Natural killer cell (primary cell): Measurements from ENCODE around the gene ANKLE2. TPM values are rescaled to one million over a fixed set of nuclear protein-coding genes. Genes with fewer than 3 reads are reported as not detected.
A peak's percentile ranks its signal among the peaks of the same experiment; 100 is the strongest.

Source experiments
- ATAC-seq, 3 donors: fragments of 150-1000 bp in 2 of 3; fragments of 200-7000 bp in 1 of 3; cut with Tn5 transposase; 1 replicate in 1 of 3; 2 replicates in 2 of 3; pipeline ENCODE4 v1.10.0; 2021; ENCODE audit warnings: mild to moderate bottlenecking in 2 of 3, moderate library complexity in 2 of 3
- DNase-seq, 2 donors: peaks; one replicate each; pipeline versions ENCODE4 v3.0.0 to v3.0.0-alpha.2; 2013 to 2021; ENCODE audit warnings: mixed read lengths in 1 of 2
- H3K27ac ChIP-seq: one replicate; pipeline ENCODE4 v1.5.1; 2013; ENCODE audit warnings: mild to moderate bottlenecking, low read length
- H3K27me3 ChIP-seq: one replicate; pipeline ENCODE4 v1.6.1; 2013; ENCODE audit warnings: low read length; ENCODE audit not compliant: control insufficient read depth, insufficient read depth
- H3K36me3 ChIP-seq: one replicate; pipeline ENCODE4 v1.6.1; 2013; ENCODE audit warnings: low read length; ENCODE audit not compliant: control insufficient read depth, insufficient read depth
- H3K4me1 ChIP-seq: one replicate; pipeline ENCODE4 v1.6.1; 2013; ENCODE audit warnings: low read length; ENCODE audit not compliant: control insufficient read depth, insufficient read depth
- H3K4me3 ChIP-seq: one replicate; pipeline ENCODE4 v1.5.1; 2013; ENCODE audit warnings: low read length
- H3K9me3 ChIP-seq: one replicate; pipeline ENCODE4 v1.6.1; 2013; ENCODE audit warnings: low read length; ENCODE audit not compliant: control insufficient read depth, insufficient read depth
- H3K27ac Mint-ChIP-seq, 2 donors: one replicate each; pipeline ENCODE4 v1.8.0; 2022; ENCODE audit warnings: mild to moderate bottlenecking in 2 of 2, mixed read lengths in 2 of 2, moderate library complexity in 1 of 2
- H3K27me3 Mint-ChIP-seq, 2 donors: one replicate each; pipeline ENCODE4 v1.8.0; 2022; ENCODE audit warnings: low read depth in 2 of 2, mixed read lengths in 2 of 2
- H3K36me3 Mint-ChIP-seq: one replicate; pipeline ENCODE4 v1.8.0; 2022; ENCODE audit warnings: mixed read lengths
- H3K4me1 Mint-ChIP-seq, 2 donors: one replicate each; pipeline ENCODE4 v1.8.0; 2022; ENCODE audit warnings: mixed read lengths in 2 of 2
- H3K4me3 Mint-ChIP-seq: one replicate; pipeline ENCODE4 v1.8.0; 2022; ENCODE audit warnings: mild to moderate bottlenecking, moderate library complexity, mixed read lengths
- H3K9me3 Mint-ChIP-seq, 2 donors: one replicate each; pipeline ENCODE4 v1.8.0; 2022; ENCODE audit warnings: mixed read lengths in 2 of 2
- CTCF ChIP-seq: fragments of 200-600 bp; IDR thresholded peaks from one replicate; pipeline ENCODE4 v1.8.0; 2022; ENCODE audit warnings: antibody characterized with exemption
- WGBS: methylation state at CpG from one replicate; pipeline ENCODE4 v1.1.7; 2013; ENCODE audit warnings: missing lambda C conversion rate; ENCODE audit not compliant: insufficient coverage; 5-methylcytosine and 5-hydroxymethylcytosine counted together
- intact Hi-C: fragments of 100-400 bp; cut with micrococcal nuclease; formaldehyde crosslinking; loops from one replicate; pipeline ENCODE4 v1.14.2; 2022
- total RNA-seq, 4 donors: library from RNA; stranded (reverse); fragments of 120-200 nt in 1 of 4; gene quantifications; one replicate each; pipeline versions ENCODE4 v1.2.3 to v1.2.4, GENCODE V29; 2013 to 2022

Gene ANKLE2
- total RNA-seq, 3 donors from 2014 or later (not counting 1 experiment from before 2014, with no cell fraction given) = 67.3 to 86.4 (median 84.6) TPM

GRCh38 chr12:132740652-132741051 is 21.0 kb downstream of the ANKLE2 start:
- H3K27ac ChIP-seq = no peak overlapping the region
- H3K9me3 Mint-ChIP-seq = peaks cover 2 to 3% of the 10 kb centered on the region in 2 donors
- no peak overlapping the region for H3K4me3 Mint-ChIP-seq
- H3K36me3 ChIP-seq = peaks cover 77% of the 10 kb centered on the region
- intact Hi-C loops = no loop called here
- no peaks in the 10 kb centered on the region for H3K4me1 ChIP-seq
- H3K27me3 ChIP-seq = no peaks in the 10 kb centered on the region
- H3K4me3 ChIP-seq = no peak overlapping the region
- peaks cover 7% of the 10 kb centered on the region for H3K36me3 Mint-ChIP-seq
- DNase-seq = no peak
- H3K27me3 Mint-ChIP-seq = no peaks in the 10 kb centered on the region
- H3K27ac Mint-ChIP-seq = peak overlapping the region in 1 of 2 donors; percentile 33
- TF ChIP-seq CTCF = no peak
- H3K4me1 Mint-ChIP-seq = peaks cover 9 to 22% of the 10 kb centered on the region in 2 donors
- WGBS = 98% methylated on average over 11 of the region's 11 CpGs
- H3K9me3 ChIP-seq = no peaks in the 10 kb centered on the region
- no peak for ATAC-seq

- Mint-ChIP-seq H3K9me3 (peaks cover 2 to 3% of the 10 kb centered on the region in 2 donors), H3K4me3 (no peak overlapping the region), H3K36me3 (peaks cover 7% of the 10 kb centered on the region), H3K4me1 (peaks cover 9 to 22% of the 10 kb centered on the region in 2 donors), H3K27me3 (no peaks in the 10 kb centered on the region), H3K27ac (peak overlapping the region in 1 of 2 donors; percentile 33)
- intact Hi-C loops = no loop called here
- DNase-seq = no peak
- ATAC-seq = no peak
- Histone ChIP-seq H3K36me3 (peaks cover 77% of the 10 kb centered on the region), H3K27me3 (no peaks in the 10 kb centered on the region), H3K9me3 (no peaks in the 10 kb centered on the region), H3K27ac (no peak overlapping the region), H3K4me1 (no peaks in the 10 kb centered on the region), H3K4me3 (no peak overlapping the region)
- TF ChIP-seq CTCF = no peak
- 96% methylated on average over 6 of the region's 6 CpGs for WGBS
Observed at GRCh38 chr12:132740313-132740646, 21.4 kb downstream of the ANKLE2 start.

- H3K9me3 ChIP-seq = no peaks in the 10 kb centered on the region
- peaks cover 9 to 22% of the 10 kb centered on the region in 2 donors for H3K4me1 Mint-ChIP-seq
- peaks cover 78% of the 10 kb centered on the region for H3K36me3 ChIP-seq
- H3K9me3 Mint-ChIP-seq = peaks cover 2 to 3% of the 10 kb centered on the region in 2 donors
- H3K4me3 Mint-ChIP-seq = no peak overlapping the region
- ATAC-seq = no peak
- H3K27ac ChIP-seq = no peak overlapping the region
- WGBS = 92% methylated on average over 19 of the region's 19 CpGs
- no peak overlapping the region for H3K4me3 ChIP-seq
- no peaks in the 10 kb centered on the region for H3K27me3 Mint-ChIP-seq
- peak overlapping the region in 1 of 2 donors; percentile 38 for H3K27ac Mint-ChIP-seq
- DNase-seq = no peak
- H3K4me1 ChIP-seq = no peaks in the 10 kb centered on the region
- peaks cover 7% of the 10 kb centered on the region for H3K36me3 Mint-ChIP-seq
- no peak for TF ChIP-seq CTCF
- H3K27me3 ChIP-seq = no peaks in the 10 kb centered on the region
- intact Hi-C loops = no loop called here
Observed at GRCh38 chr12:132739600-132740312, 21.9 kb downstream of the ANKLE2 start.

- Histone ChIP-seq H3K27me3 (no peaks in the 10 kb centered on the region), H3K36me3 (peaks cover 84% of the 10 kb centered on the region), H3K9me3 (no peaks in the 10 kb centered on the region), H3K4me3 (no peak overlapping the region), H3K27ac (no peak overlapping the region), H3K4me1 (no peaks in the 10 kb centered on the region)
- WGBS = 99% methylated on average over 15 of the region's 15 CpGs
- H3K36me3 Mint-ChIP-seq = peaks cover 19% of the 10 kb centered on the region
- DNase-seq (no peak), ATAC-seq (no peak)
- intact Hi-C loops = no loop called here
- no peaks in the 10 kb centered on the region for H3K27me3 Mint-ChIP-seq
- H3K9me3 Mint-ChIP-seq = no peaks in the 10 kb centered on the region
- peaks cover 0 to 6% of the 10 kb centered on the region in 2 donors for H3K4me1 Mint-ChIP-seq
- H3K4me3 Mint-ChIP-seq = no peak overlapping the region
- H3K27ac Mint-ChIP-seq = no peak overlapping the region
- TF ChIP-seq CTCF = no peak
Observed at GRCh38 chr12:132736913-132737312, 24.7 kb downstream of the ANKLE2 start.
